Epithelial cell of esophagus (primary cell): ENCODE measurements around the gene IRX6.

Source experiments
- DNase-seq: peaks from one replicate; pipeline ENCODE4 v3.0.0; 2010; ENCODE audit warnings: low read depth
- H3K4me3 ChIP-seq: 2 replicates; pipeline ENCODE4 v1.5.1; 2011; ENCODE audit warnings: mild to moderate bottlenecking, low read length, control low read depth
- CTCF ChIP-seq: IDR thresholded peaks from 2 replicates; pipeline ENCODE4 v1.5.1; 2011; ENCODE audit warnings: low read depth, mild to moderate bottlenecking, low read length, control low read depth, inconsistent platforms; ENCODE audit not compliant: insufficient read depth; ENCODE audit errors: missing control alignments

Gene IRX6

GRCh38 chr16:55328611-55329569, 4.9 kb downstream of the IRX6 start:
- no peak overlapping the region for H3K4me3 ChIP-seq
- no peak for DNase-seq
- no peak for TF ChIP-seq CTCF

- H3K4me3 ChIP-seq: no peak overlapping the region
- DNase-seq: no peak
- TF ChIP-seq CTCF: no peak
These were observed 5.9 kb downstream of the IRX6 start for GRCh38 chr16:55329791-55330428.

- no peak for TF ChIP-seq CTCF
- DNase-seq: no peak
- H3K4me3 ChIP-seq: no peak overlapping the region
These were observed 7.0 kb downstream of the IRX6 start for GRCh38 chr16:55330781-55331647.

- no peak overlapping the region for H3K4me3 ChIP-seq
- DNase-seq: no peak
- TF ChIP-seq CTCF: no peak
These were observed 7.7 kb downstream of the IRX6 start for GRCh38 chr16:55331648-55332185.

- no peak for TF ChIP-seq CTCF
- H3K4me3 ChIP-seq: no peak overlapping the region
- no peak for DNase-seq
These were observed 9.7 kb downstream of the IRX6 start for GRCh38 chr16:55333684-55334083.

GRCh38 chr16:55338646-55339045, 14.6 kb downstream of the IRX6 start:
- no peak for DNase-seq
- H3K4me3 ChIP-seq: no peak overlapping the region
- no peak for TF ChIP-seq CTCF
